Breast epithelium (tissue), 3 donors: ENCODE data around the gene MAP2K5.

Source experiments
- POLR2AphosphoS5 ChIP-seq, 3 donors: sonication (generic); formaldehyde crosslinking; IDR thresholded peaks; one replicate each; pipeline ENCODE4 v1.6.1; 2017; ENCODE audit warnings: antibody characterized with exemption in 3 of 3
- TF ChIP-seq, protein P1 (sequence below), 3 donors: fragments of 450-650 bp; IDR thresholded peaks; one replicate each; pipeline ENCODE4 v1.5.1; 2016 to 2017; ENCODE audit warnings: antibody characterized with exemption in 3 of 3, mild to moderate bottlenecking in 3 of 3, moderate library complexity in 3 of 3

DNA sequence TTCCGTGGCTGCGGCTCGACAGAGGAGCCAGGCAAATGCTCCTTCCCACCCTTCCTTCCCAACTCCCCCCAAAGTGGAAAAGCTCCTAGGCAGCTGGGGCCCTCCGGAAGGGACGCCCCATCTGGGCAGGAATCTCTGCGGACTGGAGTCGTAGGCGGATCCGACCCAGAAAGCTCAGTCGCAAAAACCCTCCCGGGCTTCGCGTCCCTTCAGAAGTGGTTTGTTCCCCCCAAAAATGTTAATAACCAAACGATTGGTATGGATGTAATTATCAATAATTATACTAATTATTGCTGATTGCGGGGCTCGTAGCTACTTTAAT is 293.6 kb downstream of the MAP2K5 start:
- TF ChIP-seq, protein P1, sequence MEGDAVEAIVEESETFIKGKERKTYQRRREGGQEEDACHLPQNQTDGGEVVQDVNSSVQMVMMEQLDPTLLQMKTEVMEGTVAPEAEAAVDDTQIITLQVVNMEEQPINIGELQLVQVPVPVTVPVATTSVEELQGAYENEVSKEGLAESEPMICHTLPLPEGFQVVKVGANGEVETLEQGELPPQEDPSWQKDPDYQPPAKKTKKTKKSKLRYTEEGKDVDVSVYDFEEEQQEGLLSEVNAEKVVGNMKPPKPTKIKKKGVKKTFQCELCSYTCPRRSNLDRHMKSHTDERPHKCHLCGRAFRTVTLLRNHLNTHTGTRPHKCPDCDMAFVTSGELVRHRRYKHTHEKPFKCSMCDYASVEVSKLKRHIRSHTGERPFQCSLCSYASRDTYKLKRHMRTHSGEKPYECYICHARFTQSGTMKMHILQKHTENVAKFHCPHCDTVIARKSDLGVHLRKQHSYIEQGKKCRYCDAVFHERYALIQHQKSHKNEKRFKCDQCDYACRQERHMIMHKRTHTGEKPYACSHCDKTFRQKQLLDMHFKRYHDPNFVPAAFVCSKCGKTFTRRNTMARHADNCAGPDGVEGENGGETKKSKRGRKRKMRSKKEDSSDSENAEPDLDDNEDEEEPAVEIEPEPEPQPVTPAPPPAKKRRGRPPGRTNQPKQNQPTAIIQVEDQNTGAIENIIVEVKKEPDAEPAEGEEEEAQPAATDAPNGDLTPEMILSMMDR (IDR thresholded peaks at IDR 0.05), result no peak
- TF ChIP-seq POLR2AphosphoS5 (IDR thresholded peaks at IDR 0.05), result no peak
